Islet precursor cell (in vitro differentiated cells): ENCODE measurements around the gene EXD1.
"Not testable (repeated sequence)": the region's sequence is repeated elsewhere in the genome, so short reads cannot be mapped to it uniquely, and the experiment has no call there.

Experiments used
- DNase-seq: peaks from one replicate; pipeline ENCODE4 v3.0.0-alpha.2; 2018

EXD1 gene

DNA sequence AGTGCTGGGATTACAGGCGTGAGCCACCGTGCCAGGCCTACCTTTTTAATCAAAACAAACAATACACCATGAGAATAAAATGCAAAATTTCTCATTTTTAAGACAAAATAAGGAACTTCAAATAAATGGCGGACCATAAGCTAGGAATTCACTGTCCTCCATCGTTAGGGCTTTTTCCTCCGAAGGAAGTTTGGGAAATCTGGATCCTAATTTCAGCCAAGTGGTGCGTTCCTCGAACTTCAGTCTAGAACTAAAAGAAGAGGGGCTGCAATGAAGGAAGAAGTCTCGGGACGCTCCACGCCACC, 260 bp downstream of the EXD1 start:
- no peak for DNase-seq

DNA sequence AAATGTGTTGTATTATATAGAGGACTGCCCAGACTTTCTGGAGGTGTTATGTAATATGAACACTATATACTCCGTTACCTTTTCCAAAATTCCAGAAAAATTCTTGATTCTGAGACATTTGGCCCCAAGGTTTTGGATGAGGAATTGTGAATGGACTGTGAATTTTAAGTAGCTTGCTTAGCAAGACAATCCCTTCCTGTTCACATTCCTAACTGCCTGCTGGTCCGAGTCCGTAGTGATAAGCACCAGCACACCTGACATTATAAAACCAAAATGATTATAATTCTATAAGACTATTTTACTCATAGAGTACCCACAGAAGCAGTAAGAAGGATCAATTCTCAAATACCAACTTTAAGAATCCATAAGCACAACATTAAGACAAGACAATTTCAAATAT, 11.2 kb downstream of the EXD1 start:
- DNase-seq: no peak

DNA sequence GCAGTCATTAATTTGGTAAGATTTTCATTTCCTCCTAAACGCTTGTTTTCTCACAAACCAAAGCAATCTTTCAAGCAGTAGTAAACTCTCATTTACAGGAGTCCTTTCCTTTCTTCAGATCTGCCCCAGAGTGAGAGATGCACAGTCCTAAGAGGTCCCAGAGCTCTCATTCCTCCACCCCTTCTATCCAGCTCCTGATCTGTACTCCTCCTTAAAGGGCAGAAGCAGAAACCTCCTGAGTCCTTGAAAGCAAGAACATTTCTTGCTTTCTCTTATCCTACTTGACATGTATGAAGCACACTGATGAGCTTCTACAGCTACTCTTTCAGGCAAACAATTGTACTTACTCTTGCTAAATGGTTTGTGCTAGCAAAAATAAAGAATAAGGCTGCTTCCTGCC, 11.7 kb downstream of the EXD1 start:
- no peak for DNase-seq

DNA sequence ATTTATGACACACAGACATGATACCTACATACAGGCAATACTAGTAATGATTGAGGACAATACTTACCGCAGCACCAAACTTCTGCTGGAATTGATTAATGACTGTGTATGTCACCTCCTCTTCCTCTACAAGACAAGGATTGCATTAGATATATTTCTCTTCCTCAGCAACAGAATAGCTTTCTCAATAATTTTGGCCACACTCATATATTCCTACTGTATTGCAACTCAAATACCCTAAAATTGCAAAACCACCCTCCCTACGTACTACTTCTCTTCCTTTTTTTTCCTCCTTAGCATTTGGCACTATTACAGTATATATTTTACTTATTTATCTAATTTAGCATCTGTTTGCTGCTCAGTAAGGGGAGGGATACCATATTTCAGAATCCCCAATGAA, 14.8 kb downstream of the EXD1 start:
- no peak for DNase-seq

DNA sequence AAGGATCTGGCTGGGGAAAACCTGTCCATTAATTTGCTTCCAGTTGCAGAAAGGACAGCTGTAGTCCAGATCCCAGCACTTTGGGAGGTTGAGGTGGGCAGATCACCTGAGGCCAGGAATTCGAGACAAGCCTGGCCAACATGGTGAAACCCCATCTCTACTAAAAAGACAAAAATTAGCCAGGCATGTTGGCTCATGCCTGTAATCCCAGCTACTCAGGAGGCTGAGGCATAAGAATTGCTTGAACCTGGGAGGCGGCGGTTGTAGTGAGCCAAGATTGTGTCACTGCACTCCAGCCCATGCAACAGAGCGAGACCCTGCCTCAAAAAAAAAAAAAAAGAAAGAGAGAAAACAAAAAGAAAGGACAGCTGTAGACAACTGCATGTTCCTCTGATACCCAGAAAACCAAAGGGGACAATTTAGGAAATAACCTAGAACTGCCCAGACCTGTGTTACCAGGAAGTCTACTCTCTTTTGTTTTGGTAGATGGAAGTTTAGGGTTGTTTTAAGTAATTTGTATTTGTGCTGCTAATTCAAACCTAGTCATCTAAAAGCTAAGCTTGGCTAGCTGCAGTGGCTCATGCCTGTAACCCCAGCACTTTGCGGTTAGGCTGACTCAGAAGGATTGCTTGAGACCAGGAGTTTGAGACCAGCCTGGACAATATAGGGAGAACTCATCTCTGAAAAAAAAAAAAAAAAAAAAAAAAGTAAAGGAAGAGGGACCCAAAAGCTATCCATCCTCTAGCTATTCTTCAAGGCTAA, 22.7 kb downstream of the EXD1 start:
- DNase-seq: peak; percentile 69

DNA sequence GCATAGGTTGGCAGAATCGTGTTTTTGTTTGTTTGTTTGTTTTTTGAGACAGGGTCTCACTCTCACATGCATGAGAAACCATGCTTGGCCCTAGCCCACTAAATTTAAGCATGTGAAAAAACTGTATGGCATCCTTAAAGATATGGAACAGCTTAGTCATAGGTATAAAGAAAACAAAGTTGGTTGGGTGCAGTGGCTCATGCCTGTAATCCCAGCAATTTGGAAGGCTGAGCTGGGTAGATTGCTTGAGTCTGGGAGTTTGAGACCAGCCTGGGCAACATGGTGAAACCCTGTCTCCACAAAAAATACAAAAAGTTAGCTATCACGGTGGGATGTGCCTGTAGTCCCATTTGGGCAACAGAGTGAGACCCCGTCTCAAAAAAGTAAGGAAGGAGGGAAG, 25.2 kb downstream of the EXD1 start:
- no peak for DNase-seq

DNA sequence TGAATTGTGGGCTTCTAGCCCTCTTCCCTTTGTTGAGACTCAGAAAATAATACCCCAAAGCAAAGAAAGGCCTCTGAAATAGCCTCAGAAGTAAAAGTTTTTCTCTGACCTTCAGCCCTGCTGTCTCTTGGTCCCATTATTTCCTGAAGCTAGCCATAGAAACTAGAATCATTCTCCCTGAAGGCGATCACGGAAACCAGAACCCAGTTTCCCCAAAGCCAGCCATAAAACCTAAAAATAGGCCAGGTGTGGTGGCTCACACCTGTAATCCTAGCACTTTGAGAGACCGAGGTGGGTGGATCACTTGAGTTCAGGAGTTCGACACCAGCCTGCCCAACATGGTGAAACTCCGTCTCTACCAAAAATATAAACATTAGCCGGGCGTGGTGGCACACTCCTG, 27.2 kb downstream of the EXD1 start:
- no peak for DNase-seq

DNA sequence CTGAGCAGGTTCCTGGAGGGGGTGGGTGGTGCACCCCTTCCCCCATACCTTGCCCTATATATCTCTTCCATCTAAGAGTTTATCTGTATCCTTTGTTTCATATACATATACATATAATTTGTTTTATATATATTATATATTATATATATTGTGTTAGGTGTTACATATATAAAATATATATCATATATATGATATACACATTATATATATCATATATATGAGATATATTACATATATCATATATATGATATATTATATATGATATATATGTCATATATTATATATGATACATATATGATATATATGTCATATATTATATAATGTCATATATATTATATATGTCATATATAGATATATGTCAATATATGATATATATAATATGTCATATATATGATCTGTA, 31.1 kb downstream of the EXD1 start:
- DNase-seq: no peak

DNA sequence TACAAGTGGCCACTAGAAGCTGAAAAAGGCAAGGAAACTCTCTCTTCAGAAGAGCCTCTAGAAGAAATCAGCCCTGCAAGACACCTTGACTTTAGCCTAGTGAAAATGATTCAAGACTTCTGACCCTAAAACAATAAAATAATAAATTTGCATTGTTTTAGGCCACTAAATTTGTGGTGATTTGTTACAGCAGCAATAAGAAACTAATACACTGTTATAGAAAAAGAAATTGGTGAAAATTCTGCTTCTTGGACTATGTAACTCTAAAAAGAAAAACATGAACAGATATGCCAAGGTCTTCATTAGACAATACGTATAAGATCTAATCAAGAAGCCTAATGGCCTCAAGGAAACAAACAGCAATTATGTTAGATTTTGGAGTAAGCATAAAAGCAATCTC, 36.1 kb downstream of the EXD1 start:
- no peak for DNase-seq

DNA sequence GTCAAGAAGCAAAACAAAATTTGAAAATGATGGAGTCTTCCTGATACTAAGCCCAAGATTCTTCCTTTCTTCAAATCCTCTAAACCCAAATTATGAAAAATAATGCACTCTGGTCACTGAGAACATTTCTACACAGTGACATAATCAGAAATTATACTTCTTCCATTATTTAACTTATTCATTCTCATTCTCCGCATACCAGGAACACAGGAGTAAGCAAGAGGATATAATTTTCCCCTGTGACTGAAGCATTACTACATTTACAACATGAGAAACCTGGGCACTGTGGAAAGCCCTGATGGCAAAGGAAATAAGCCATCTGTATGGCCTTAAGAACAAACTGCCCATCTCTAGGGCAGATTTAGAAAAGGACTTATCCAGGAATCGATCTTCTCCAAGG, 47.0 kb downstream of the EXD1 start:
- no peak for DNase-seq

DNA sequence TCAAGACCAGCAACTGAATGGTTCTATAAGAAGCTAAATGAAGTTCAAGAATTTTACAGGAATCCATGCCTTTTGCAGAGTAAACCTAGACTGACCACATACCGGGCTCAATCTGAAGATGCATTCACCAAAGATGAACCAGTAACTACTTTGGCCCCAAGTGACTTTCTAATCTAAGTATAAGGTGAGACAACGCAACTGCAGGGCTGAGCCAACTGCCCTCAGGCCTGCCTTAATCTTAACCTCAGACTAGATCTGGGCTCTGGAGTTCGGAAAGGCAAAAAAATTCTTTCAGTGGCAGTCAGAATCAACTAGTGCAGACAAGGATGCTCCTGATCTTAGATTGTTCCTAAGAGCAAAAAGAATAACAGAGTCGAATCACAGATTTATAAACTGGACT, 48.3 kb downstream of the EXD1 start:
- peak; percentile 68 for DNase-seq

DNA sequence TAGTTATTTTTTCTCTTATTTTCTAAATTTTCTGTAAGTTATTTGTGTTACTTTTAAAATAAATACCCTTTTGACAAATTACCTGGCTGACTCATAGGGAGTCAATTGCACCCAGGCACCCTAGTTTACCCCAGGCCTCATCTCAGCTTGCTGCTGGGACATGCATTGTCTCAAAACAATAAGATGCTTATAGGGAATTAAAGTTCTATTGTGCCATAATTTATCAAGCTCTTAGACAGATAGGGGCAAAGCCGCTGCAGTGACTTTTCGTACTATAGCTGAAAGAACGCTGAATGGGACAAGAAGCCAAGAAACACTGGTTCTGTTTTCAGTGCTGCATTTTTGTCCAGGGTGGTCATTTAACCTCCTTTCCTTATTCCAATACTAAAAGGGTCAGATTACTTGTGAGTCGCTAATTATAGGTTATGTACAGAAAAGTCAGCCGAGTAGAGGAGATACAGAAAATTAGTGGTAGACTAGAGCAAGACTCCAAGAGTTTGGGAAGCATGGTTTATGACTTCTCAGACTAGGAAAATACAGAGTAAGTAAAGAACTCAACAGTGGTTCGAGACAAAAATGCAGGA, 50.3 kb downstream of the EXD1 start:
- peak; percentile 57 for DNase-seq

DNA sequence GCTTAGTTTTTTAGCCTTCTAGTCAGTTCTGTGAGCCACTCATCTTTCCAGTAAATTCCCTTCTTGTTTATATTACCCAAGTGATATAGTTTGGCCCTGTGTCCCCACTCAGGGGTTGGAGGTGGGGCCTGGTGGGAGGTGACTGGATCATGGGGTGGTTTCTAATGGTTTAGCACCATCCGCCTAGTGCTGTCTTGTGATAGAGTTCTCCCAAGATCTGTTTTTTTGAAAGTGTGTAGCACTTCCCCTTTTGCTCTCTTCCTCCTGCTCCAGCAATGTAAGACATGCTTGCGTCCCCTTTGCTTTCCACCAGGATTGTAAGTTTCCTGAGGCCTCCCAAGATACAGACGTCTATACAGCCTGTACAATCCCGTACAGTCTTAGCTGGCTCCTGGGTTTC, 60.8 kb downstream of the EXD1 start:
- no peak for DNase-seq

DNA sequence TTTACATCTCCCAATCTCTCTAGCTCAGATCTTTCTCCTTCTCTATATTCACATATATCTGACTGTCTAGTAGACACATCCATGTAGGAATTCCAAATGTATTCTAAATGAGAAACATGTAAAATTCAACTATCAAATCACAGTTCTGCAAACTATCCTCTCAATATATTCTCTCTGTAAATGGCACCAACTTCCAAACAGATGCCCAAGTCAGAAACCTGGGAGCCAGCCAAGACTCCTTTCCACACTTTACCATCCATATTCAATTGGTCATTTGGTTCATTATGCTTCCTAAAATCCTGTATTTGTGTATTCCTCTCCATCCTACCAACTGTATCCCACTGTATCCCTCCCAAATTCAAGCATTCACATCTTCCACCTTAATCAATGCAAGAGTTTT, 61.5 kb downstream of the EXD1 start:
- DNase-seq: no peak

DNA sequence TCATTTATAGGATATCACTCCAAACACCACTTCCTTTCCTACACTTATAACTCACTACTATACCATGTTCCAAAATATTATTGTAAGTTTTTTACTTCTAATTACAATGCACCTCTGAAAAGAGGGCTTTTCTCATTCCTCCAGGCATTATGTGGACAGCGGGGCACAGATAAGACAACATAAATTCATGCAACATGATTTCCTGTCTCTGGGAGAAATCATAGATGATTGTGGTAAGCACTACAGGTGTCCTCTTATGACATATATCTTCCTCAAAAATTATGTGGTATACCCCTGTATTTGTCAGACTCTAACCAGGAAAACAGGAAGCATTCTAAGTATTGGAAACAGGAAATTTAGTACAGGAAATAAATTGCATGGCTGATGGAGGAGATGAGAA, 68.8 kb downstream of the EXD1 start:
- DNase-seq: no peak

DNA sequence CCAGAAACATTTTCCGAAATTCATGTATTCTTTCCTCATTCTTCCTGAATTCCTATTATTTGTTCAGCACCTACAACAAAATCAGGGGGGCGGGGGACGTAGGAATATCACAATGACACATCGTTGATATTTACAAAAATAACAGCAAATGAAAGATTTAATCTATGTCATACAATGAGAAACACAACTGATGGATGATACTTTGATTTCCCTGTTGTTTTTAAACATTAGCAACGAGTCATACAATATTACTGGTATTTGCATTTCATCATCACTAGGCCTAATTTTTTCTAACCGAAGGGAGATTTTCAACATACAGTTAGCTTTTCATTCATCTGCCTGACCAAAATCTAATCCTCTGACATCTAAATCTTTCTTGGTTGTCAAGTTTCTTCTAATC, 69.2 kb downstream of the EXD1 start:
- no peak for DNase-seq

DNA sequence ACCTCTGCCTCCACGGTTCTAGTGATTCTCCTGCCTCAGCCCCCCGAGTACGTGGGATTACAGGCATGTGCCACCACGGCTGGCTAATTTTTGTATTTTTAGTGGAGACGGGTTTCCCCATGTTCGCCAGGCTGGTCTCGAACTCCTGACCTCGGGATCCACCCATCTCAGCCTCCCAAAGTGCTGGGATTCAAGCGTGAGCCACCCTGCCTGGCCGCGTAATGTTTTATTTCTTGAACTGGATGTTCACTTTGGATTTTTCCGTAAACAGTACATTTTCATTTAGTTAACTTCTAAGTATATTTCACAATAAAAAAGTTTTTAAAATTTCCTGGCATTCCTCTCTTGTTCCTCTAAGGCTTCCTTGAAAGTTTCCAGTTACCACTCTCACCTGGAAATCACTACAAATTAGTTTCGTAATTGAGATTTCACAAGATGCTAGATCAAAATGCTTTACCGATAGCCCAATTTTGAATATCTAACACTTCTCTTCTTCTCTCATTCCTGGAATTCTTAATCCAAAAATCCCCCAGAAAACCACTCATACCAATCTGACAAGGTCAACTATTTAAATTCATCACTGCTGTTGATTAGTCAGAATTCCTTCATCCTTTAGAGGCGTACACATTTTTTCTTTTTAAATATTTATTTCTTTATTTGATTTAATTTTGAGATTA, 69.8 kb downstream of the EXD1 start:
- DNase-seq: no peak

DNA sequence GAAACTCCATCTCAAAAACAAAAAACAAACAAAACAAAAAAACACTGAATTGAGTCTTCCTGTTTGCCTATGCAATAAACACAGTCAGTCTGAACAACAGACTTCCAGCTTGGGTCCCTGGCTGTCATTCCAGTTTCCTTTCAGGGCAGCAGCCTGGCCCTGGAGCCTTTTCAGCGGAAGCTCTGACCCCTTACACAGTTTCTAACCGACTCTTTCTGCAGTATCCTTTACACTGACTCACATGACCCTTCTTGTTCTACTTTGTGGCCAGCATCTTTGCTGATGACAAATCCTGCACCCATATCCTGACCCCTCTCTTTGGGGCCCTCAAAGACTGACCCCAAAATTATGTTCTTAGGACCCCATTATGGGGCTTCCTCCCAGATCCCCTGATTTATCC, 76.1 kb downstream of the EXD1 start:
- DNase-seq: peak; percentile 53

DNA sequence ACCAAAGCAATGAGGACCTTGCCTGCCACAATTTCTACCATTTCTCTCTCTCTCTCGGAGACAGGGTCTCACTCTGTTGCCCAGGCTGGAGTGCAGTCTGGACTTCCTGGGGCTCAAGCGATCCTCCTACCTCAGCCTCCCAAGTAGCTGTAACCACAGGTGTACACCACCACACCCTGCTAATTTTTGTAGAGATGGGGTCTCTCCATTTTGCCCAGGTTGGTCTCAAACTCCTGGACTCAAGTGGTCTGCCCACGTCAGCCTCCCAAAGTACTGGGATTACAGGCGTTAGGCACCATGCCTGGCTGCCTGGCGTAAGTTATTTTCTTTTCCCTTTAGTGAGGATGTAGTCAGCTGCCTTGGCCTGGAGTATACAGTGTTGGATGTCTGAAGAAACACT, 76.8 kb downstream of the EXD1 start:
- no peak for DNase-seq

DNA sequence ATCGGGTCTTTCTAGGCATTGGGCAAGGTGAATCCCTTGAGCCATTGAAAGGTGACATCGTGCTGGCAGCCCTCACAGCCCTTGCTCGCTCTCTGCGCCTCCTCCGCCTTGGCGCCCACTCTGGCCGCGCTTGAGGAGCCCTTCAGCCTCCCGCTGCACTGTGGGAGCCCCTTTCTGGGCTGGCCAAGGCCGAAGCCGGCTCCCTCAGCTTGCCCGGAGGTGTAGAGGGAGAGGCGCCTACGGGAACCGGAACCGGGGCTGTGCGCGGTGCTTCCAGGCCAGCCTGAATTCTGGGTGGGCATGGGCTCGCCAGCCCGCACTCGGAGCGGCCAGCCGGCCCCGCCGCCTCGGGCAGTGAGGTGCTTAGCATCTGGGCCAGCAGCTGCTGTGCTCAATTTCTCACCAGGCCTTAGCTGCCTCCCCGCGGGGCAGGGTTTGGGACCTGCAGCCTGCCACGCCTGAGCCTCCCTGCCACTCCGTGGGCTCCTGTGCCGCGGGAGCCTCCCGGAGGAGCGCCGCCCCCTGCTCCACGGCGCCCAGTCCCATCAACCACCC, 79.0 kb downstream of the EXD1 start:
- DNase-seq: no peak

DNA sequence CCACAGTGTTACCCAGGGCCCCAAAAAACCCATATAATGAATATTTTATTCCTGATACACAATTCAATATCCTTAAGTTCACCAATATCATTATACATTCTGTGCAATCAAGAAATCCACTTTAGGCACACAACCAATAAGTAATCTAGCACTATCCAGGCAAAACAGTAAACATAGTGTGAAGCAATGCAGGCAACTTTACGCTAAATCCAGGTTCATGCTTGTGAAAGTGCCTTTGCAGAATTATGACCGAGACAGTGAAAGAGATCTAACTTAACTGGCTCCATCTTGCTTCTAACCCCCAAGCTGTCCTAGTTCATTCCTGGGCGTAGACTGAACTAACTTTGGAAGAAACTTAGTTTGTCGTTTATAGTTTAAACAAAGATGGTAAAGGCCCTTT, 80.3 kb downstream of the EXD1 start:
- DNase-seq: no peak

DNA sequence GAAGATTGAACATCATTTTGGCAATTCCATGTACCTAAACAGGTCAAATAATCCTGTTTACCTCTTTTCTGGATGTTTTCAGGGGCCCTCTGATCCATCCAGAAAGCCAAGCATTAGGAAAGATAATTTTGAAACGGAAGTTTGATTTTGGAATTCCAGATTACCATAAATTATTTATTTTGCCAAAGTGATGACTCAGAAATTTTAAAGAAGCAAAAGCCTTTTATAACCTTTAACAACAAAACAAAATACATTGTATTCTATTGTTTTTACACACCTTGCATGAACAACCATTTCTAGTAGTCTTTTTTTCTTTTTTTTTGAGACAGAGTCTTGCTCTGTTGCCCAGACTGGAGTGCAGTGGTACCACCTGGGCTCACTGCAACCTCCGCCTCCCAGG, 82.5 kb downstream of the EXD1 start:
- no peak for DNase-seq

DNA sequence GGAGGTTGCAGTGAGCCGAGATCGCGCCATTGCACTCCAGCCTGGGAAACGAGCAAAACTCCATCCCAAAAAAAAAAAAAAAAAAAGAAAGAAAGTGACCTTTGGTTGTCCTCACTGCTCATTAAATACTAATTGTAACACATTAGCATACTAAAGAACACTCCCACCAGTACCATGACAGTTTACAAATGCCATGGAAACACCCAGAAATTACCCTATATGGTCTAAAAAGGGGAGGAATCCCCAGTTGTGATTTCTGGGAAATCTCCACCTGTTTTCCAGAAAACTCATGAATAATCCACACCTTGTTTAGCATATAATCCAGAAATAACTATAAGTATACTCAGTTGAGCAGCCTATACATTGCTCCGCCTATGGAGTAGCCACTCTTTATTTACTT, 90.9 kb downstream of the EXD1 start:
- DNase-seq: no peak

DNA sequence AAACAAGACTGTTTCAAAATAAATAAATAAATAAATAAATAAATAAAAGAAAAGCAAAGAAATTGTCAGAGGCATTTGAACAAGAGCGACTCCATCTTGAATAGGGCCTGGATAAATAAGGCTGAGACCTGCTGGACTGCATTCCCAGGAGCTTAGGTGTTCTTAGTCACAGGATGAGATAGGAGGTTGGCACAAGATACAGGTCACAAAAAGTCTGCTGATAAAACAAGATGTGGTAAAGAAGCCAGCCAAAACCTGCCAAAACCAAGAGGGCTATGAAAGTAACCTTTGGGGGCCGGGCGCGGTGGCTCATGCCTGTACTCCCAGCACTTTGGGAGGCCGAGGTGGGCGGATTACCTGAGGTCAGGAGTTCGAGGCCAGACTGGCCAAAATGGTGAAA, 91.4 kb downstream of the EXD1 start:
- DNase-seq: peak; percentile 57

DNA sequence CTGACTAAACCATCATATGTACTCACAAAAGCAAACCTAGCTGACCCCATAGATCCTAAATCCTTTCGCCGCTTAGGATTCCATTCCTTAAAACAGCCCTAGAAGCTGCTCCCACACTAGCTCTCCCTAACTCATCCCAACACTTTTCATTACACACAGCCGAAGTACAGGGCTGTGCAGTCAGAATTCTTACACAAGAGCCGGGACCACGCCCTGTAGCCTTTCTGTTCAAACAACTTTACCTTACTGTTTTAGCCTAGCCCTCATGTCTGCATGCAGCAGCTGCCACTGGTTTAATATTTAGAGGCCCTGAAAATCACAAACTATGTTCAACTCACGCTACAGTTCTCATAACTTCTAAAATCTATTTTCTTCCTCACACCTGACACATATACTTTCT, 95.0 kb downstream of the EXD1 start:
- not testable (repeated sequence) for DNase-seq
